Colonic mucosa (tissue), 4 donors: ENCODE measurements around the gene ENPEP. TPM values are rescaled to one million over a fixed set of nuclear protein-coding genes. Genes with fewer than 3 reads are reported as not detected.
"Not testable (repeated sequence)": the region's sequence is repeated elsewhere in the genome, so short reads cannot be mapped to it uniquely, and the experiment has no call there.

Source experiments
- DNase-seq: peaks from one replicate; pipeline ENCODE4 v3.0.0-alpha.2; 2020
- H3K27ac ChIP-seq: fragments of 200-600 bp; one replicate; pipeline ENCODE4 v1.8.0; 2021
- H3K27me3 ChIP-seq: fragments of 200-600 bp; one replicate; pipeline ENCODE4 v1.8.0; 2021
- H3K36me3 ChIP-seq: fragments of 200-600 bp; one replicate; pipeline ENCODE4 v1.8.0; 2021
- H3K4me1 ChIP-seq: fragments of 200-600 bp; one replicate; pipeline ENCODE4 v1.8.0; 2021; ENCODE audit warnings: mild to moderate bottlenecking
- H3K4me3 ChIP-seq: fragments of 200-600 bp; one replicate; pipeline ENCODE4 v1.8.0; 2021
- H3K9ac ChIP-seq, 2 donors: one replicate each; pipeline ENCODE4 v1.7.0; 2013; ENCODE audit warnings: control low read depth in 2 of 2, low read depth in 2 of 2, low read length in 2 of 2
- H3K9me3 ChIP-seq: fragments of 200-600 bp; one replicate; pipeline ENCODE4 v1.8.0; 2021
- intact Hi-C: fragments of 100-400 bp; cut with DNase I; formaldehyde crosslinking; loops from one replicate; pipeline ENCODE4 v1.14.1; 2022
- total RNA-seq, 2 donors: library from RNA; stranded (reverse); fragmentation: NEBNext Ultra II Directional in 1 of 2; extraction: Animal tissue kit (Norgen Biotek cat#: 25700) in 1 of 2; gene quantifications; one replicate each; pipeline ENCODE4 v1.2.1, GENCODE V29; 2021
- TF ChIP-seq, protein P1 (sequence below): fragments of 200-600 bp; IDR thresholded peaks from one replicate; pipeline ENCODE4 v1.8.0; 2022; ENCODE audit warnings: antibody characterized with exemption, mild to moderate bottlenecking
- donor health status: healthy.
- donor health status: DM: no; HTN: no; CAD: no.
- donor health status: DM: no; HTN: no; CAD: no.

ENPEP gene
- total RNA-seq, 2 donors from 2014 or later, result 0.27 to 0.88 TPM

DNA sequence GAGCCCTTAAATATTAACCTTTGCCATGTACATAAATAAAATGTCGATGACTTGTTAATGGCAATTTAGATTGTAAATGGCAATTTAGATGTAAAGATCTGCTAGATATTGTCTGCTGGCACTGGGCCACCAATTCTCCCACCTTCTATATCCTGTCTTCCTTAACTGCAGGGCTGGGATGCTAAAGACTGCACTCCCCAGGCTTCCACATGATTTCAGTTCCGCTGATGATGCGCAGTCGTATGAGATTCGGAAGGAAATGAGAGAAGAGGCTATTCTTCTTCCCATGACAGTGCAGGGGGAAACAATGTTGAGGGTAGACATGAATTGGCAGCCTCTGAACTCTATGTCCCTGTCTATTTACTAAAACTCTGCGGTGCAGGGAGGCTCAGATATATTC lies 91.3 kb downstream of the ENPEP start:
- DNase-seq, result no peak
- Histone ChIP-seq H3K4me1 (no peaks in the 10 kb centered on the region), H3K9me3 (no peaks in the 10 kb centered on the region), H3K4me3 (no peak overlapping the region), H3K36me3 (no peaks in the 10 kb centered on the region), H3K27me3 (no peaks in the 10 kb centered on the region), H3K27ac (no peak overlapping the region), H3K9ac (no peak overlapping the region)
- intact Hi-C loops, result no loop called here
- TF ChIP-seq, protein P1, sequence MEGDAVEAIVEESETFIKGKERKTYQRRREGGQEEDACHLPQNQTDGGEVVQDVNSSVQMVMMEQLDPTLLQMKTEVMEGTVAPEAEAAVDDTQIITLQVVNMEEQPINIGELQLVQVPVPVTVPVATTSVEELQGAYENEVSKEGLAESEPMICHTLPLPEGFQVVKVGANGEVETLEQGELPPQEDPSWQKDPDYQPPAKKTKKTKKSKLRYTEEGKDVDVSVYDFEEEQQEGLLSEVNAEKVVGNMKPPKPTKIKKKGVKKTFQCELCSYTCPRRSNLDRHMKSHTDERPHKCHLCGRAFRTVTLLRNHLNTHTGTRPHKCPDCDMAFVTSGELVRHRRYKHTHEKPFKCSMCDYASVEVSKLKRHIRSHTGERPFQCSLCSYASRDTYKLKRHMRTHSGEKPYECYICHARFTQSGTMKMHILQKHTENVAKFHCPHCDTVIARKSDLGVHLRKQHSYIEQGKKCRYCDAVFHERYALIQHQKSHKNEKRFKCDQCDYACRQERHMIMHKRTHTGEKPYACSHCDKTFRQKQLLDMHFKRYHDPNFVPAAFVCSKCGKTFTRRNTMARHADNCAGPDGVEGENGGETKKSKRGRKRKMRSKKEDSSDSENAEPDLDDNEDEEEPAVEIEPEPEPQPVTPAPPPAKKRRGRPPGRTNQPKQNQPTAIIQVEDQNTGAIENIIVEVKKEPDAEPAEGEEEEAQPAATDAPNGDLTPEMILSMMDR, result no peak

DNA sequence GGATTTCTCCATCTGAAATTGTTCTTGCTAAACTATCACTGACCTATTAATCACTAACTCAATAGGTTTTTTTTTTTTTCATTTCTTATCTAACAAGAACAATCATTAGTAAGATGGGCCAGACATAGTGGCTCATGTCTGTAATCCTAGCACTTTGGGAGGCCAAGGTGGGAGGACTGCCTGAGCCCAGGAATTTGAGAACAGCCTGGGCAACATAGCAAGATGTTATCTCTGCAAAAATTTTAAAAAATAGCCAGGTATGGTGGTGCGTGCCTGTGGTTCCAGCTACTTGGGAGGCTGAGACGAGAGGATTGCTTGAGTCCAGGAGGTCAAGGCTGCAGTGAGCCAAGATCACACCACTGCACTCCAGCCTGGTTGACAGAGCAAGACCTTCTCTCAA lies 100.7 kb downstream of the ENPEP start:
- H3K27me3 ChIP-seq, H3K4me3 ChIP-seq, H3K27ac ChIP-seq, H3K36me3 ChIP-seq, H3K9ac ChIP-seq, H3K4me1 ChIP-seq, intact Hi-C loops, DNase-seq, H3K9me3 ChIP-seq: not testable (repeated sequence)

DNA sequence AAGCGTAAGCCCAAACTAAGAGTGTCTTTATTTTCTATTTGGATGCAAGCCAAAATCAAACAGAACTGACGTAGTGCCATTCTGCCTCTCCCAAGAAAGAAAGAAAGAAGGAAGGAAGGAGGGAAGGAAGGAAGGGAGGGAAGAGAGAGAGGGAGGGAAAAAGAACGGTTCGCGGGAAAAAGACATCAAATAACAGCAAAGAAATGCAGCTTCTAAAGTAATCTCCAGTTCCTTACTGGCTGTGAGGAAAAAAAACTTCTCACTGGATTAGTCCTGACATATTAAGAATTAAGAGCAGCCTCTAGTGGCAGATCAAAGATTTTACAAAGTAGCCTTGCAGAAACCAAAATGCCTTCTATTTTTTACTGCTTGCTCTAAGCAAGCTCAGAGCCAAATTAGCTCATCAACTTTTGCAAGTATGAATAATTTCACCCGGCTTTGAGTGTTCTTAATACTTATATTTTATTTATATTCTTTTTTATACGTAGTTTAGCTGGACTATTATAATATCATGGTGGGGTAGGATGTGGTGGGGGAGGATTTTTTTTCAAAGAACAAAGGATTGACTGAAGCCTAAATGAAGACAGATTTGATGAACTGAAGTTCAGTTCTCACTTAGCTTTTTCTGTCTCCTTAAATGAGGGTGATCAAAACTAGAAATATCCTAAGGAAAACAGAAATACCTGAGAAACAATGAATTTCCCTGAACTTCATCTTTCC lies 110.3 kb downstream of the ENPEP start:
- TF ChIP-seq, protein P1, result no peak
- Histone ChIP-seq H3K9me3 (no peaks in the 10 kb centered on the region), H3K4me3 (no peak overlapping the region), H3K27me3 (no peaks in the 10 kb centered on the region), H3K36me3 (no peaks in the 10 kb centered on the region), H3K27ac (no peak overlapping the region), H3K4me1 (no peaks in the 10 kb centered on the region), H3K9ac (no peak overlapping the region)
- intact Hi-C loops, result no loop called here
- no peak for DNase-seq

DNA sequence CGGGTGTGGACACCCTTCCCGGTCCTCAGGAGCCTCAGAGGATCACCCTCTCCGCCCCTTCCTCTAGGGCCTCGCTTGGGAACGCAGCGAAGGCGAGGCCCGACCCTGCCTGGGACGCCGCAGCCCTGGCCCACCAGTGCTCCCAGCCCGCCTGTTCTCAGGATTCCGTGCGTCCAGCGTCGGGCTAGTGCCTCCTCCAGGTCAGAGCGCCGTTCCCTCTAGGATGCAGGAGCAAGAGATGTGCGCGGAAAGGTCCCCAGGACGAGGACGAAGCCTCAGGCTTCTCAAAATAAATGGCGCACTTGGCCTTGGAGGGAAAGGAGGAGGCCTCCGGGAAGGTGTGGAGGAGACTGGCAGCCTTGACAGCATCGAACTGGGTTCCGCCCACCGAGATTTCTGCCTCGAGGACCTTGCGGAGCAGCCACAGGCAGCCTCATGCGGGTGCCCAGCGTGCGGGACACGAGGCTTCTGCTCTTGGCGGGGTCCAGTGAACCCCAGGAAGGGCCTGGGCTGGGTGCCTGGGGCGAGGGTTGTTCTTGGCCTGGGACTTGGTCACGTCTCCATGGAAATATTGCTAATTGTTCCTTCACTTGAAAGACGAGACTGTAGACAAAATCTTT lies 111.8 kb downstream of the ENPEP start:
- no peaks in the 10 kb centered on the region for H3K4me1 ChIP-seq
- TF ChIP-seq, protein P1, result no peak
- intact Hi-C loops, result no loop called here

DNA sequence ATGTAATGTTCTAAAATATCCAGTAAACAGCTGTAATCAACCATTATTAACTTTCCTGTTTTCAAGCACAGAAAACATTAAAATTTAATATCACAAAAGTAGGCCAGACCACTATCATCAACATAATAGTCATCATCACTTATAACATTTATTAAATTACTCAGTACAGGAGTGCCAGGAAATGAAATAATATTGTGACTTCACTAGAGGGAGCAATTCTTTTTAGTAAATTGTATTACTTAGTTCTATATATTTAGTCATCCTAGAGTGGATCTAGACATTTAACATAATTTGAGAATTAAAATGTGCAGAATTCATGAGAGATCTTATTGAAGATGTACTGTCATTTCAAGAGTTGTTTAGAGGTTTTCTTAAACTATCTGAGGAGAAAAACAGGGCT lies 113.3 kb downstream of the ENPEP start:
- no peak overlapping the region for H3K27ac ChIP-seq

More for the DNA sequence above, 111.8 kb downstream of the ENPEP start:
- H3K4me3 ChIP-seq, result no peak overlapping the region
- H3K36me3 ChIP-seq, result no peaks in the 10 kb centered on the region
- H3K9ac ChIP-seq, result no peak overlapping the region
- H3K27ac ChIP-seq, result no peak overlapping the region
- H3K27me3 ChIP-seq, result no peaks in the 10 kb centered on the region
- no peak for DNase-seq
- H3K9me3 ChIP-seq, result no peaks in the 10 kb centered on the region

More for the DNA sequence above, 113.3 kb downstream of the ENPEP start:
- DNase-seq, result no peak
- Histone ChIP-seq H3K4me1 (no peaks in the 10 kb centered on the region), H3K27me3 (no peaks in the 10 kb centered on the region), H3K9ac (no peak overlapping the region), H3K9me3 (no peaks in the 10 kb centered on the region), H3K36me3 (no peaks in the 10 kb centered on the region), H3K4me3 (no peak overlapping the region)
- TF ChIP-seq, protein P1, result no peak
- intact Hi-C loops, result no loop called here
